ENCODE data around the gene ZNF611.
"Not testable (repeated sequence)": the region's sequence is repeated elsewhere in the genome, so short reads cannot be mapped to it uniquely, and the experiment has no call there.

The ZNF611 gene

DNA sequence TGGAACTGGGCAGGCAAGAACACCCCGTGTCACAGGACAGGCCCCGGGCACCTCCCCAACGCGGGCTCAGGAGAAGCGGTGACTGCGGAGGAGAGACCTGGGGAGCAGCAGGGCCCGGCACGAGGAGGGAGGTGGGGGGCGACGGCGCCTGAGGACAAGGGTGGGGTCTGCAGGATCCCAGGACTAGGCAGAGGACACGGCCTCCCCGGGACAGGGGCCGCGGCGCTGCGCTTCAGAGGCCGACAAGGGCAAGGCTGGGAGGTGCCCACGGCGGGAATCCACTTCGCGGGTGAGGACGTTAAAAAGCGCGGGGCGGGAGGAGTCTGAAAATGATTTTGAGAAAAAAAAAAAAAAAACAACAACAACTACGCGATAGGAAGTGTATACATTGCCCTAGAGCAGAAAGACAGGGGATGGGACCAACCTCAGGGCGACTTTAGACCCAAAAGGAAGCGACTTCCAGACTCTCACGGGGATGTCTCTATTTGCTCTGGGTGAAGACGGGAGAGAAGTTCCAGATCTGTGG, 44.9 kb downstream of the ZNF611 start:
- no peaks in the 10 kb centered on the region for H3K9me3 ChIP-seq (ENCODE audit: control insufficient read depth, insufficient read depth, low read length)
- H3K36me3 ChIP-seq (ENCODE audit: control insufficient read depth, low read length): peaks cover 23% of the 10 kb centered on the region
- H4K20me1 ChIP-seq (ENCODE audit: control insufficient read depth, insufficient read depth, low read depth, low read length): no peaks in the 10 kb centered on the region
- H3K4me3 ChIP-seq (ENCODE audit: low read length): peak overlapping the region; percentile 93
- H3K4me1 ChIP-seq (ENCODE audit: control insufficient read depth, low read length): peaks cover 26% of the 10 kb centered on the region
- peaks cover 3% of the 10 kb centered on the region; the same call in 1 of the 2 replicates for H3F3A ChIP-seq (ENCODE audit: control insufficient read depth, insufficient read depth)
- H3K27me3 ChIP-seq (ENCODE audit: control insufficient read depth, low read length): no peaks in the 10 kb centered on the region
- no peaks in the 10 kb centered on the region for H3K9me2 ChIP-seq (replicated peaks; ENCODE audit: control insufficient read depth, low read length)
- no peak for TF ChIP-seq CTCF (IDR thresholded peaks at IDR 0.05; ENCODE audit: low read depth, low read length, poor library complexity, severe bottlenecking)
- TF ChIP-seq EZH2phosphoT487 (IDR thresholded peaks at IDR 0.05; ENCODE audit: borderline replicate concordance, low read length): no peak
- H3K4me2 ChIP-seq (ENCODE audit: low read length): peak overlapping the region; percentile 96
- H3K79me2 ChIP-seq (ENCODE audit: control insufficient read depth, low read length): peaks cover 50% of the 10 kb centered on the region
- peak overlapping the region; percentile 64 for H3K27ac ChIP-seq (ENCODE audit: low read depth, low read length)

DNA sequence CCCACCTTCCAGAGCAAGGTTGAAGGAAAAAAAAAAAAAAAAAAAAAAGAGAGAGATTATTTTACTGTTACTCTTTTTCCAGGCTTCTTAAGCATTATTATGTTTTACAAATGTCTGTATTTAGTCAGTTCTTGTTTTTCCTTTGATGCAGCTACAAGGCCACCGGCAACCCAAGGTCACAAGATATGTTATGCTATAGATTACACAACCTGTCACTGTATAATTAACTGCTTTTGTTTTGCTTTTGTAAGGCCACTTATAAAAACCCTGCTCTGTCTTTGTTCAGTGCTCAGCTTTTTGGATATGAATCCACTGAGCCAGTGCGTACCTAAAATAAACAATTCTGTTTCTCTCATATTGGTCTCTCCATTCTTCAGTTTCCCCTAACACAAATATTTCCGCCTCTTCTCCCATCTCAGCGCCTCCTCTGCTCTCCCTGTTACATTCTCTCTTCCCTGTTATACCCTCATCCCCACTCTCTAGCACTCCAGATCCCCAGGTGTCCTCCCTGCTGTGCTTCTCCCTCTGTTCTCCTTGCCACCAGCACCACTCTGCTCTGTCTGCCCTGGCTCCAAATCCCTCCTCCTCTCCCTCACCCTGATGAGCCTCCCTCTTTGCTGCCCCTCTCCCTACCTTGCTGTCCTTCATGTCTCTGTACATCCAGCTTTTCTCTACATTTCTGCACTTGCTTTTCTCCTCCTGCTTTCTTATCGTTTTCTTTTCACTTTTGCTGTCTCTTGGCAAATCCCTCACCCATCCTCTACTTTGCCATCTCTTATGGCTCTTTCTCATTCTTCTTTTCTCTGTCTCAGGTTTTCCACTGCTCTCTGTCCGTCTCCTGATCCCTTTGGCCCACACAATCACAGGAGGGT, 45.7 kb downstream of the ZNF611 start:
- H3K9me3 ChIP-seq (ENCODE audit: control insufficient read depth, insufficient read depth, low read length): not testable (repeated sequence)

GRCh38 chr19:52688335-52688734, 46.5 kb downstream of the ZNF611 start:
- H3K36me3 ChIP-seq (ENCODE audit: control insufficient read depth, low read length): peaks cover 33% of the 10 kb centered on the region
- H3K4me2 ChIP-seq (ENCODE audit: low read length): peak overlapping the region; percentile 96
- no peaks in the 10 kb centered on the region for H3K9me2 ChIP-seq (replicated peaks; ENCODE audit: control insufficient read depth, low read length)
- H3F3A ChIP-seq (ENCODE audit: control insufficient read depth, insufficient read depth): peaks cover 3% of the 10 kb centered on the region; the same call in 1 of the 2 replicates
- peaks cover 26% of the 10 kb centered on the region for H3K4me1 ChIP-seq (ENCODE audit: control insufficient read depth, low read length)
- no peaks in the 10 kb centered on the region for H3K9me3 ChIP-seq (ENCODE audit: control insufficient read depth, insufficient read depth, low read length)
- peaks cover 64% of the 10 kb centered on the region for H3K79me2 ChIP-seq (ENCODE audit: control insufficient read depth, low read length)
- peak overlapping the region; percentile 93; the same call in 1 of the 2 replicates for H3K4me3 ChIP-seq (ENCODE audit: low read length)
- no peaks in the 10 kb centered on the region for H4K20me1 ChIP-seq (ENCODE audit: control insufficient read depth, insufficient read depth, low read depth, low read length)
- TF ChIP-seq CTCF (IDR thresholded peaks at IDR 0.05; ENCODE audit: low read depth, low read length, poor library complexity, severe bottlenecking): no peak
- no peak for TF ChIP-seq EZH2phosphoT487 (IDR thresholded peaks at IDR 0.05; ENCODE audit: borderline replicate concordance, low read length)
- H3K27ac ChIP-seq (ENCODE audit: low read depth, low read length): no peak overlapping the region
- H3K27me3 ChIP-seq (ENCODE audit: control insufficient read depth, low read length): no peaks in the 10 kb centered on the region

More for the DNA sequence above, 45.7 kb downstream of the ZNF611 start:
- H4K20me1 ChIP-seq (ENCODE audit: control insufficient read depth, insufficient read depth, low read depth, low read length); H3F3A ChIP-seq (ENCODE audit: control insufficient read depth, insufficient read depth); H3K27me3 ChIP-seq (ENCODE audit: control insufficient read depth, low read length); H3K9me2 ChIP-seq (replicated peaks; ENCODE audit: control insufficient read depth, low read length): not testable (repeated sequence)
- Histone ChIP-seq H3K27ac (ENCODE audit: low read depth, low read length) (peak overlapping the region; percentile 64), H3K36me3 (ENCODE audit: control insufficient read depth, low read length) (peaks cover 27% of the 10 kb centered on the region), H3K79me2 (ENCODE audit: control insufficient read depth, low read length) (peaks cover 56% of the 10 kb centered on the region), H3K4me3 (ENCODE audit: low read length) (peak overlapping the region; percentile 93), H3K4me1 (ENCODE audit: control insufficient read depth, low read length) (peaks cover 26% of the 10 kb centered on the region), H3K4me2 (ENCODE audit: low read length) (peak overlapping the region; percentile 96)

DNA sequence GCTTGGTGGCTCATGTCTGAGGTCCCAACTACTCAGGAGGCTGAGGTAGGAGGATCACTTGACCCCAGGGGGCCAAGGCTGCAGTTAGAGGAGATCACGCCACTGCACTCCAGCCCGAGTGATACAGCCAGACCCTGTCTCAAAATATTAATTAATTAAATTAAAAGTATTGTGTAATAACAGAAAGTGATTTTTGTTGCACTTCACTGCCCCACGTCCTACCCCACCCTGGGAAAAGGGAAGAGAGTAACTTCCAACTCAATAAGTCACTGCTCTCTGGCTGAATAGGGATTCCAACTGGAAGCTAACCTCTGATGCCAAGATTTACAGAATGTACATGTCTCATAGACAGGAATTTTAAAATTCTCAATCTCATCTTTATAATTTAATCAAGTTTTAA, 47.2 kb downstream of the ZNF611 start:
- Histone ChIP-seq H3K27ac (ENCODE audit: low read depth, low read length) (no peak overlapping the region), H3K36me3 (ENCODE audit: control insufficient read depth, low read length) (peaks cover 38% of the 10 kb centered on the region), H3K4me2 (ENCODE audit: low read length) (no peak overlapping the region), H3K9me2 (replicated peaks; ENCODE audit: control insufficient read depth, low read length) (no peaks in the 10 kb centered on the region), H3K79me2 (ENCODE audit: control insufficient read depth, low read length) (peaks cover 70% of the 10 kb centered on the region), H4K20me1 (ENCODE audit: control insufficient read depth, insufficient read depth, low read depth, low read length) (no peaks in the 10 kb centered on the region), H3K4me3 (ENCODE audit: low read length) (no peak overlapping the region), H3K27me3 (ENCODE audit: control insufficient read depth, low read length) (no peaks in the 10 kb centered on the region), H3K9me3 (ENCODE audit: control insufficient read depth, insufficient read depth, low read length) (no peaks in the 10 kb centered on the region), H3K4me1 (ENCODE audit: control insufficient read depth, low read length) (peaks cover 26% of the 10 kb centered on the region), H3F3A (ENCODE audit: control insufficient read depth, insufficient read depth) (peaks cover 3% of the 10 kb centered on the region; the same call in 1 of the 2 replicates)
- no peak for TF ChIP-seq EZH2phosphoT487 (IDR thresholded peaks at IDR 0.05; ENCODE audit: borderline replicate concordance, low read length)
- TF ChIP-seq CTCF (IDR thresholded peaks at IDR 0.05; ENCODE audit: low read depth, low read length, poor library complexity, severe bottlenecking): no peak

Measured in DOHH2 (cell line).